DND-41 (cell line): ENCODE results near the gene LAMA4.

Experiments
- ATAC-seq: fragments of 200-7000 bp; cut with Tn5 transposase; 3 replicates; pipeline ENCODE4 v1.9.1; 2021; ENCODE audit warnings: low read depth; ENCODE audit not compliant: insufficient read depth
- DNase-seq: peaks from one replicate; pipeline ENCODE4 v3.0.0-alpha.2; 2020
- H2AFZ ChIP-seq: 2 replicates; pipeline ENCODE4 v1.6.0; 2012; ENCODE audit warnings: low read depth, low read length
- H3K27ac ChIP-seq: 2 replicates; pipeline ENCODE4 v1.5.1; 2012; ENCODE audit warnings: low read length, inconsistent platforms
- H3K27me3 ChIP-seq: fragments of 200-600 bp; sonication (generic); 2 replicates; pipeline ENCODE4 v1.6.0; 2012; ENCODE audit warnings: low read length, mild to moderate bottlenecking, inconsistent platforms; ENCODE audit not compliant: insufficient read depth, poor library complexity
- H3K36me3 ChIP-seq: 2 replicates; pipeline ENCODE4 v1.5.1; 2012; ENCODE audit warnings: low read length, inconsistent platforms; ENCODE audit not compliant: insufficient read depth
- H3K4me1 ChIP-seq: 2 replicates; pipeline ENCODE4 v1.5.1; 2012; ENCODE audit warnings: mild to moderate bottlenecking, low read length; ENCODE audit not compliant: insufficient read depth
- H3K4me2 ChIP-seq: 2 replicates; pipeline ENCODE4 v1.6.0; 2012; ENCODE audit warnings: mild to moderate bottlenecking, moderate library complexity, low read length, inconsistent platforms; ENCODE audit not compliant: insufficient read depth
- H3K4me3 ChIP-seq, 2 experiments: fragments of 200-600 bp in 1 of 2; shearing (Covaris generic) in 1 of 2; 2 replicates each; pipeline ENCODE4 v1.5.1; 2012 to 2016; ENCODE audit warnings: inconsistent platforms in 2 of 2, low read length in 2 of 2, mild to moderate bottlenecking in 2 of 2, low read depth in 1 of 2, moderate library complexity in 1 of 2
- H3K79me2 ChIP-seq: 2 replicates; pipeline ENCODE4 v1.6.0; 2012; ENCODE audit warnings: low read length, inconsistent platforms; ENCODE audit not compliant: insufficient read depth
- H3K9ac ChIP-seq: 2 replicates; pipeline ENCODE4 v1.6.0; 2012; ENCODE audit warnings: low read depth, mild to moderate bottlenecking, inconsistent platforms, low read length, moderate library complexity
- H3K9me3 ChIP-seq: 2 replicates; pipeline ENCODE4 v1.5.1; 2012; ENCODE audit warnings: low read length, moderate library complexity, mild to moderate bottlenecking, inconsistent platforms; ENCODE audit not compliant: insufficient read depth, severe bottlenecking
- H4K20me1 ChIP-seq: 2 replicates; pipeline ENCODE4 v1.6.0; 2012; ENCODE audit warnings: low read length; ENCODE audit not compliant: insufficient read depth
- EZH2 ChIP-seq: IDR thresholded peaks from 3 replicates; pipeline ENCODE4 v1.6.1; 2012; ENCODE audit warnings: borderline replicate concordance, low read depth, mild to moderate bottlenecking, moderate library complexity, low read length, inconsistent platforms; ENCODE audit not compliant: severe bottlenecking
- TF ChIP-seq, protein P1 (sequence below): IDR thresholded peaks from 2 replicates; pipeline ENCODE4 v1.5.1; 2012; ENCODE audit warnings: borderline replicate concordance, low read length, moderate library complexity, mild to moderate bottlenecking; ENCODE audit not compliant: poor library complexity, severe bottlenecking; ENCODE audit errors: extremely low read depth

The LAMA4 gene

DNA sequence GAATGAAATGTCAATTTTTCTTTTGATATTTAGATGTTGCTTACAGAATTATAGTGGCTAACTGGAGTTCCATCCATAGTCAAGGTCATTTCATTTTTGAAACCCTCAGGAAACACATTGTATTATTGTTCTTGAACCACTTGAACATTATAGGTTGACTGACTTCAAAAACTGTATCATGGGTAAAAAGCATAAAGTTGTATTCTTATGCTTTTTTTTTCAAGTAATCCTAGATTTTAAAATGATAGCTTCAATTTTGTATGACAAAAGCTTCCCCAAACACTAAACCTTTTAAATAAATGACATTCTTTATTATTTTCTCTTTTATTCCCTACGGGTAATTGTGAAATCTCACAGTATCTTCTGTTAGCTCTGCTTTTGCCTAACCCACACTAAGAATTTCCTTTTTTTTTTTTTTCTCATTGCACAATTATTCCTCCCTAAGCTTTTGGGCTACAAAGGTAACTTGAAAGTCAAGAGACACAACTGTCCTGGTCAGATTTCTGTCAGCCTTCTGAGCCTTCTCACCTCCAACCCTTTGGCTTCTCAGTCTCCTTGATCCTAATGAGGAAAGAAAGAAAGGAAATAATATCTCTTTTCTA lies 36.9 kb upstream of the LAMA4 start:
- Histone ChIP-seq H3K4me2 (no peak overlapping the region), H3K4me3 (no peak overlapping the region), H3K36me3 (no peaks in the 10 kb centered on the region), H3K79me2 (no peaks in the 10 kb centered on the region), H2AFZ (no peak overlapping the region), H4K20me1 (no peaks in the 10 kb centered on the region), H3K27me3 (peaks cover 14% of the 10 kb centered on the region), H3K27ac (no peak overlapping the region), H3K4me1 (no peaks in the 10 kb centered on the region), H3K9me3 (no peaks in the 10 kb centered on the region), H3K9ac (no peak overlapping the region)
- no peak for DNase-seq
- TF ChIP-seq EZH2 = no peak
- TF ChIP-seq, protein P1, sequence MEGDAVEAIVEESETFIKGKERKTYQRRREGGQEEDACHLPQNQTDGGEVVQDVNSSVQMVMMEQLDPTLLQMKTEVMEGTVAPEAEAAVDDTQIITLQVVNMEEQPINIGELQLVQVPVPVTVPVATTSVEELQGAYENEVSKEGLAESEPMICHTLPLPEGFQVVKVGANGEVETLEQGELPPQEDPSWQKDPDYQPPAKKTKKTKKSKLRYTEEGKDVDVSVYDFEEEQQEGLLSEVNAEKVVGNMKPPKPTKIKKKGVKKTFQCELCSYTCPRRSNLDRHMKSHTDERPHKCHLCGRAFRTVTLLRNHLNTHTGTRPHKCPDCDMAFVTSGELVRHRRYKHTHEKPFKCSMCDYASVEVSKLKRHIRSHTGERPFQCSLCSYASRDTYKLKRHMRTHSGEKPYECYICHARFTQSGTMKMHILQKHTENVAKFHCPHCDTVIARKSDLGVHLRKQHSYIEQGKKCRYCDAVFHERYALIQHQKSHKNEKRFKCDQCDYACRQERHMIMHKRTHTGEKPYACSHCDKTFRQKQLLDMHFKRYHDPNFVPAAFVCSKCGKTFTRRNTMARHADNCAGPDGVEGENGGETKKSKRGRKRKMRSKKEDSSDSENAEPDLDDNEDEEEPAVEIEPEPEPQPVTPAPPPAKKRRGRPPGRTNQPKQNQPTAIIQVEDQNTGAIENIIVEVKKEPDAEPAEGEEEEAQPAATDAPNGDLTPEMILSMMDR = no peak
- no peak for ATAC-seq

DNA sequence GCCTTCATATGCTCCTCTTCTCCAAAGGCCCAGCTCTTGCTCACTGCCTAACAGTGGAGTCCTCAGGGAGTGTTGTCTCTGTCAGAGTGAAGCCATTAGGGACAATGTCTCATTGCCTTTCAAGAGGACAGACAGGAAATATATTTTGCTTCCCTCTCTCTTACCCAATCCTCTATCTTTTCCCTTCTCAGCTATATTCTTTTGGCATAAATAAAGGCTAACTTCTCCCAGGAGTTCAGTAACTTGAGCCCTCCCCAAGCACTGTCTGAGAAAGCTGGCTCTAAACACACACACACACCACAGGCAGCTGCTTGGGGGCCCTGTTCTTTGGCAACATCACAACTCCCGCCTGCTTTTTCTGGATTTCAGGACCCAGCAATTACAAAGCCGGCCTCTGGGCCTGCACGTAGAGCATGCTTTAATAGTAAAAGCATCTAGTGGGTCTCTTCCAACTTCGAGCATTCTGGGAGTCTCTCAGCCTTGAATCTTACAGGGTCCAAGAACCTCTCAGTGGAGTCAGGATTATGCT lies 34.7 kb upstream of the LAMA4 start:
- Histone ChIP-seq H2AFZ (no peak overlapping the region), H3K4me3 (no peak overlapping the region), H3K27ac (no peak overlapping the region), H3K27me3 (peaks cover 14% of the 10 kb centered on the region), H3K4me1 (no peaks in the 10 kb centered on the region), H3K9me3 (no peaks in the 10 kb centered on the region), H3K79me2 (no peaks in the 10 kb centered on the region), H3K4me2 (no peak overlapping the region), H3K9ac (no peak overlapping the region), H3K36me3 (no peaks in the 10 kb centered on the region), H4K20me1 (no peaks in the 10 kb centered on the region)
- TF ChIP-seq, protein P1 = no peak
- TF ChIP-seq EZH2 = no peak
- DNase-seq (no peak), ATAC-seq (no peak)

DNA sequence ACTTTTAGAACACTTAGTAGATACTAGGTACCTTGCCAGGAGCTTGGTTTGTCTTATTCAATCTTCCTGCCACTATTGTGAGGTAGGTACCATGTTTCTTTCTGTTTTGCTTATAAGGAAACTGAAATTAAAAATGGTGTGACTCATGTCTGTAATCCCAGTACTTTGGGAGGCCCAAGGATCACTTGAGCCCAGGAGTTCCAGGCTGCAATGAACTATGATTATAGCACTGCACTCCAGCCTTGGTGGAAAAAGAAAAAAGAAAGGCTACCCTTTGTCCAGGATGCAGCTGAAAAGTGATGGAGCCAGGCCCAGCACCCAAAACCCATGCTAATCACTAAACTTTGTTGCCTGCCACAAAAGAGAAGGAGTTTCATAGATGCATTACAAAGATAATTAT lies 34.1 kb upstream of the LAMA4 start:
- TF ChIP-seq EZH2 = no peak
- TF ChIP-seq, protein P1 = no peak
- no peak for ATAC-seq
- Histone ChIP-seq H2AFZ (no peak overlapping the region), H4K20me1 (no peaks in the 10 kb centered on the region), H3K27me3 (peaks cover 14% of the 10 kb centered on the region), H3K9ac (no peak overlapping the region), H3K4me1 (no peaks in the 10 kb centered on the region), H3K27ac (no peak overlapping the region), H3K4me2 (no peak overlapping the region), H3K9me3 (no peaks in the 10 kb centered on the region), H3K79me2 (no peaks in the 10 kb centered on the region), H3K36me3 (no peaks in the 10 kb centered on the region), H3K4me3 (no peak overlapping the region)
- DNase-seq = no peak
